DMS79 (cell line): ENCODE measurements around the gene SAMD1.

Experiments used
- DNase-seq: peaks from one replicate; lab custom pipeline; 2025; lab: John Stamatoyannopoulos, UW

The SAMD1 gene

GRCh38 chr19:14113762-14114414 is 23.3 kb upstream of the SAMD1 start:
- no peak for DNase-seq

GRCh38 chr19:14112809-14113385 is 22.3 kb upstream of the SAMD1 start:
- DNase-seq: no peak

- DNase-seq: no peak
Measured at GRCh38 chr19:14112051-14112808, 21.7 kb upstream of the SAMD1 start.

- DNase-seq: no peak
Measured at GRCh38 chr19:14111486-14111885, 20.9 kb upstream of the SAMD1 start.

- no peak for DNase-seq
Measured at GRCh38 chr19:14110650-14111049, 20.1 kb upstream of the SAMD1 start.

GRCh38 chr19:14107581-14108461 is 17.3 kb upstream of the SAMD1 start:
- no peak for DNase-seq

- DNase-seq: no peak
Measured at GRCh38 chr19:14106840-14107239, 16.3 kb upstream of the SAMD1 start.

- DNase-seq: no peak
Measured at GRCh38 chr19:14105680-14106079, 15.1 kb upstream of the SAMD1 start.

GRCh38 chr19:14103310-14103709 is 12.8 kb upstream of the SAMD1 start:
- DNase-seq: no peak

- DNase-seq: no peak
Measured at GRCh38 chr19:14102756-14103155, 12.2 kb upstream of the SAMD1 start.

GRCh38 chr19:14102102-14102696 is 11.6 kb upstream of the SAMD1 start:
- DNase-seq: no peak

- no peak for DNase-seq
Measured at GRCh38 chr19:14101003-14101545, 10.5 kb upstream of the SAMD1 start.

- no peak for DNase-seq
Measured at GRCh38 chr19:14097532-14098151, 7.1 kb upstream of the SAMD1 start.

- no peak for DNase-seq
Measured at GRCh38 chr19:14096272-14096992, 5.9 kb upstream of the SAMD1 start.

GRCh38 chr19:14094854-14095253 is 4.3 kb upstream of the SAMD1 start:
- no peak for DNase-seq

- DNase-seq: no peak
Measured at GRCh38 chr19:14093117-14093823, 2.7 kb upstream of the SAMD1 start.

- no peak for DNase-seq
Measured at GRCh38 chr19:14091813-14092462, 1.4 kb upstream of the SAMD1 start.

GRCh38 chr19:14091081-14091812 is 696 bp upstream of the SAMD1 start:
- DNase-seq: no peak
